Subcutaneous abdominal adipose tissue (tissue), 5 donors: ENCODE results near the gene ZNF793.
A peak's percentile ranks its signal among the peaks of the same experiment; 100 is the strongest.

Source experiments
- H3K27ac ChIP-seq: one replicate; pipeline ENCODE4 v1.7.0; 2013; ENCODE audit warnings: low read depth, mild to moderate bottlenecking, inconsistent platforms, low read length, moderate library complexity
- H3K27me3 ChIP-seq, 5 donors: one replicate each; pipeline ENCODE4 v1.7.0; 2013; ENCODE audit warnings: low read length in 5 of 5, inconsistent platforms in 1 of 5; ENCODE audit not compliant: control insufficient read depth in 5 of 5, insufficient read depth in 4 of 5
- H3K36me3 ChIP-seq, 5 donors: one replicate each; pipeline ENCODE4 v1.7.0; 2013; ENCODE audit warnings: low read length in 5 of 5; ENCODE audit not compliant: control insufficient read depth in 5 of 5, insufficient read depth in 5 of 5
- H3K4me1 ChIP-seq, 5 donors: one replicate each; pipeline ENCODE4 v1.7.0; 2013; ENCODE audit warnings: low read length in 5 of 5, mild to moderate bottlenecking in 3 of 5, moderate library complexity in 1 of 5; ENCODE audit not compliant: control insufficient read depth in 5 of 5, insufficient read depth in 5 of 5
- H3K4me3 ChIP-seq, 5 donors: one replicate each; pipeline ENCODE4 v1.7.0; 2013; ENCODE audit warnings: low read length in 5 of 5, low read depth in 1 of 5
- H3K9ac ChIP-seq, 5 donors: one replicate each; pipeline ENCODE4 v1.7.0; 2013; ENCODE audit warnings: low read length in 5 of 5, mild to moderate bottlenecking in 4 of 5, moderate library complexity in 3 of 5
- H3K9me3 ChIP-seq, 5 donors: one replicate each; pipeline ENCODE4 v1.7.0; 2013; ENCODE audit warnings: low read length in 5 of 5; ENCODE audit not compliant: control insufficient read depth in 5 of 5
- donor health status: healthy.
- donor health status: healthy.
- donor health status: healthy.
- donor health status: healthy.
- donor health status: healthy.

ZNF793 gene

DNA sequence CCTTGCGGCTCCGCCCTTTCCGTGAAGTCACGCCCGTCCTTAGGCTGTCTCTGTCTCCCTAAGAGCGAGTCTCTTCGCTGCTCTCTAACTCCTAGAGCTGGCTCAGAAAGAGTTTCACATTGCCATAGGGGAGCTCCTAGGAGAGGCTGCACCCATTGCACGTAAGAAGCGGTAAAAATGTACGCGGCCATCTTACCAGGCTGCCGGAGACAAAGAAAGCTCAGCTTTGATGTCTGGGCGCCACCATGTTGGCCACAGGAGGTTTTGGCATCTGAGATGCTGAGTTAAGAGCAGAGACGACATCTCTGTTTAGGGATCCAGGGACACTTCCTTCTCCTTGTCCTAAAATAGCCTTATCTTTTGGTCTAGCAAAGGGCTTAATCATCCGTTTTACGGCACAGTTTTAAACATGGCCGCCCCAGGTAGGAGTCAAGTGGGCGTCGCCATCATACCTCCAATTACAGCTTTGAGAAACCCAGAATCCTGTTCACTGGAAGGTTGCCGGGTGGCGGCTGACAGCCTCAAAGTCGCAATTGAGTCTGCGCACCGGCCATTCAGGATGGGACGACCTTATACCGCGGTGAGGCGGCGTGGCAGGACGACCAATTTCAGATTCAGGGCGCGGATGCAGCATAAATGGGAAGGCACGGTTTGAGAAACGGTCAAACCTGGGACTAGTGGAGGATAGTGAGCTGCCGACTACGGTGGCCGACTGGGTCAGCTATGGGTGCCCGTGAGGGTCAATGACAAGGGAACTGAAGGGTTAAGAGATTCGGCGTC is at the start of gene ZNF793:
ZNF793 (plus strand) TSS at position 553 of the 780 bp plus-strand sequence. CDS start 16,501 bp downstream, outside the sequence.
- H3K4me3 ChIP-seq, result peak within 1 kb of the TSS; percentile 77 to 93 (median 82)

GRCh38 chr19:37466277-37466797 is 40.4 kb upstream of the ZNF793 start:
- H3K4me3 ChIP-seq, result peak overlapping the region; percentile 87 to 96 (median 94)
- peak overlapping the region; percentile 83 to 95 (median 88) for H3K9ac ChIP-seq
- H3K36me3 ChIP-seq, result peaks cover 16 to 34% (median 24%) of the 10 kb centered on the region in 5 donors
- peaks cover 2 to 38% (median 32%) of the 10 kb centered on the region in 5 donors for H3K4me1 ChIP-seq
- H3K9me3 ChIP-seq, result peaks cover 7 to 33% (median 16%) of the 10 kb centered on the region in 5 donors
- H3K27ac ChIP-seq, result peak overlapping the region; percentile 87
- H3K27me3 ChIP-seq, result no peaks in the 10 kb centered on the region

More for the DNA sequence above, at the start of gene ZNF793:
- no peaks in the 10 kb centered on the region for H3K27me3 ChIP-seq
- peak within 1 kb of the TSS; percentile 61 for H3K27ac ChIP-seq
- peaks cover 0 to 14% (median 4%) of the 10 kb centered on the region in 5 donors for H3K4me1 ChIP-seq
- no peaks in the 10 kb centered on the region for H3K36me3 ChIP-seq
- H3K9me3 ChIP-seq, result peaks cover 19 to 52% (median 48%) of the 10 kb centered on the region in 5 donors
- H3K9ac ChIP-seq, result peak within 1 kb of the TSS; percentile 4 to 76 (median 60)

- Histone ChIP-seq H3K9me3 (peaks cover 2 to 26% (median 9%) of the 10 kb centered on the region in 5 donors), H3K4me3 (peak within 1 kb of the TSS; percentile 87 to 99 (median 95)), H3K27ac (peak within 1 kb of the TSS; percentile 87), H3K4me1 (peaks cover 2 to 38% (median 32%) of the 10 kb centered on the region in 5 donors), H3K36me3 (peaks cover 13 to 32% (median 23%) of the 10 kb centered on the region in 5 donors), H3K9ac (peak within 1 kb of the TSS; percentile 83 to 95 (median 88)), H3K27me3 (no peaks in the 10 kb centered on the region)
Measured at GRCh38 chr19:37466798-37467607, 39.7 kb upstream of the ZNF793 start, which contains the start of gene ZNF569. TSS of gene ZNF569 (minus strand) at chr19:37467444. CDS start at chr19:37444921, 22,523 bp downstream.

DNA sequence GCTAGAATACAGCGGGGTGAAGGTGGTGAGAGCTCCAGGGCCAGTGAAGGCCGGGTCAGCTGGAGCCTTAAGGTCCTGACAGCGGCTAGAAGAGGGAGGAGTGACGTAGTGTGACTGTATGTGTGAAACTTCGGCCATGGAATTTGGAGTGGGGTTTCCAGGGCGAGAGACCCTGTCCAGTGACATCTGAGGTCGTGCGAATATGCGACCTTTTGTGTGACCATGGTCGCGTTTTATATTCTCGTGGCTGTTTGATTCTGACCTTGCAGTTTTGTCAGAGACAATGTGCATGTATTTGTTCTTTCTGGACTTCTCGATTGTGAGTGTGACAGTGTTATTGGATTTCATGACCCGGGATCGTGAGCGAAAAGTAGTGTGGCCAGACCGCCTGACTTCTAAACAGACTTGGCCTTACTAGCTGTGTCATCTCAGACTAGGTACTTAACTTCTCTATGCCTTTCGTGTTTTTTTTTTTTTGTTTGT is 39.1 kb upstream of the ZNF793 start:
- Histone ChIP-seq H3K9ac (peak overlapping the region in 3 of 5 donors; percentile 83 to 95 (median 88)), H3K27ac (peak overlapping the region; percentile 87), H3K4me1 (peaks cover 2 to 38% (median 32%) of the 10 kb centered on the region in 5 donors), H3K27me3 (no peaks in the 10 kb centered on the region), H3K4me3 (peak overlapping the region; percentile 87 to 96 (median 94)), H3K9me3 (peaks cover 2 to 20% (median 4%) of the 10 kb centered on the region in 5 donors), H3K36me3 (peaks cover 12 to 26% (median 20%) of the 10 kb centered on the region in 5 donors)

DNA sequence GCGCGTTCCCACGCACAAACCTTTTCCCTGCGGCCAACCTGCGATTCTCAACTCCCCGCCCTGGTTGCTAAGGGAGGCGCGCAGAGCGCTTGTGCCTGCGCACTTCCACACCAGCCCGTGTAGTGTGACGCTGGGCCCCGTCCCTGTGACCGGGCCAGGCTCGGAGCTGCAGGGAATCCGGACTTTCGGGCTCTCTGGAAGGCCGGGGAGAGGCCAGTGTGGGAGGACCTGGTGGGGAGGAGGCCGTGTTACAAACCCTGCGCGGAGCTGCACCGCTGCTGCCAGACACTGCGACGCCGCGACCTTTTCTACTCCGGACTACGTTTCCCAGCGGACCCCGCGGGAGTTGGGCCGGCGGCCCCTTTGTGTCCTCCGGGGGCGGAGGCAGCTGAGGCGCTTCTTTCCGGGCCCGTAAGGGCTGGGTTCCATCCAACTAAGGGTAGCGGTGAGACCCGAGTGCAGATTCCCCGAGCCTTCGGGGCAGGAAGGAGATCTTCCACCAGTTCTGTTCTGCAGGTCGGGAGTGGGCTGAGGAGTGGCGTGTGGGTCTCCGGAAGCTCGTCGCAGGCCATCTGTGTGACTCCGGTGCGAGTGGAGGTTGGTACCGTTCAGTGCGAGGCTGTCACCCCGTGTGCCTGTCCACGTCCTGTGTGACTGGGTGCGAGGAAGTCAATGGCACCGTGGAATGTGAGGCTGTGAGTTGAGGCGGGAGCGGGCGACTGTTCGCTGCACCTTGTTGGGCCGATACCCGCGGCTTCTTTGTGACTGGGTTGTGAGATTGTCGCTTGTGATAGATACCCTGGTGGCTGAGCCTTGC is 37.6 kb upstream of the ZNF793 start, which contains the start of gene ZNF570:
ZNF570 (plus strand) TSS at position 396 of the 817 bp plus-strand sequence. CDS start 999 bp downstream, outside the sequence.
- Histone ChIP-seq H3K4me1 (peaks cover 2 to 38% (median 32%) of the 10 kb centered on the region in 5 donors), H3K27ac (peak within 1 kb of the TSS; percentile 86), H3K9ac (peak within 1 kb of the TSS; percentile 69 to 99 (median 85)), H3K36me3 (peaks cover 8 to 18% (median 13%) of the 10 kb centered on the region in 5 donors), H3K9me3 (peaks cover 0 to 23% (median 14%) of the 10 kb centered on the region in 5 donors), H3K27me3 (no peaks in the 10 kb centered on the region), H3K4me3 (peak within 1 kb of the TSS; percentile 86 to 99 (median 90))

- Histone ChIP-seq H3K4me3 (peak overlapping the region in 4 of 5 donors; percentile 86 to 99 (median 88)), H3K36me3 (peaks cover 6 to 17% (median 12%) of the 10 kb centered on the region in 5 donors), H3K27me3 (no peaks in the 10 kb centered on the region), H3K27ac (no peak overlapping the region), H3K9ac (peak overlapping the region in 3 of 5 donors; percentile 69 to 99 (median 80)), H3K4me1 (peaks cover 2 to 38% (median 32%) of the 10 kb centered on the region in 5 donors), H3K9me3 (peaks cover 0 to 22% (median 14%) of the 10 kb centered on the region in 5 donors)
Measured at GRCh38 chr19:37470216-37470615, 36.5 kb upstream of the ZNF793 start.

DNA sequence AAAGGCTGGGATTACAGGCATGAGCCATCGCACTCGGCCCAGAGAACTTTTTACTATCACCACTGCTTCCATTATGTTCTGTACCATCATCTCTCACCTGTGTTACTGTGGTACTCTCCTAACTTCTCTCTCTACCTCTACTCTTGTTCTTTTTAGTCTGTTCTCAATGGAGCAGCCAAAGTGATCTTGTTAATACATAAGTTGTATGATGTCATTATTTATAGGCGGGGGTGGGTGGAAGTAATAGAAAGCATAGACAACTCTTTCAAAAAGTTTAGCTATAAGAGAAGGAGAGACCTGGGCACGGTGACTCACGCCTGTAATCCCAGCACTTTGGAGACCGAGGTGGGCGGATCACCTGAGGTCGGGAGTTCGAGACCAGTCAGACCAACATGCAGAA is 34.6 kb upstream of the ZNF793 start:
- Histone ChIP-seq H3K4me1 (peaks cover 2 to 28% (median 22%) of the 10 kb centered on the region in 5 donors), H3K9me3 (peaks cover 10 to 39% (median 28%) of the 10 kb centered on the region in 5 donors), H3K27ac (no peak overlapping the region), H3K36me3 (peaks cover 21 to 36% (median 32%) of the 10 kb centered on the region in 5 donors), H3K27me3 (no peaks in the 10 kb centered on the region), H3K9ac (no peak overlapping the region), H3K4me3 (no peak overlapping the region)

DNA sequence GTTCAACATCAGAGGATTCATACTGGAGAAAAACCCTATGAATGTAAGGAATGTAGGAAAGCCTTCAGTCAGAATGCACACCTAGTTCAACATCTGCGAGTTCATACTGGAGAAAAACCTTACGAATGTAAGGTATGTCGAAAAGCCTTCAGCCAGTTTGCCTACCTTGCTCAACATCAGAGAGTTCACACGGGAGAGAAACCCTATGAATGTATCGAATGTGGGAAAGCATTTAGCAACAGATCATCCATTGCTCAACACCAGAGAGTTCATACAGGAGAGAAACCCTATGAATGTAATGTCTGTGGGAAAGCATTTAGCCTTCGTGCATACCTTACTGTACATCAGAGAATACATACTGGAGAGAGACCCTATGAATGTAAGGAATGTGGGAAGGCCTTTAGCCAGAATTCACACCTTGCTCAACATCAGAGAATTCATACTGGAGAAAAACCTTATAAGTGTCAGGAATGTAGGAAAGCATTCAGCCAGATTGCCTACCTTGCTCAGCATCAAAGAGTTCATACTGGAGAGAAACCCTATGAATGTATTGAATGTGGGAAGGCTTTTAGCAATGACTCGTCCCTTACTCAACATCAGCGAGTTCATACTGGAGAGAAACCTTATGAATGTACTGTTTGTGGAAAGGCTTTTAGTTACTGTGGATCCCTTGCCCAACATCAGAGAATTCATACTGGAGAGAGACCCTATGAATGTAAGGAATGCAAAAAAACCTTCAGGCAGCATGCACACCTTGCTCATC is 22.2 kb upstream of the ZNF793 start:
- Histone ChIP-seq H3K4me3 (peak overlapping the region; percentile 32 to 70 (median 47)), H3K27me3 (no peaks in the 10 kb centered on the region), H3K36me3 (peaks cover 36 to 55% (median 44%) of the 10 kb centered on the region in 5 donors), H3K9ac (no peak overlapping the region), H3K4me1 (no peaks in the 10 kb centered on the region), H3K9me3 (peaks cover 56 to 95% (median 90%) of the 10 kb centered on the region in 5 donors), H3K27ac (no peak overlapping the region)
